GM21825 (cell line): Measurements from ENCODE around the gene LSM10.
A peak's percentile ranks its signal among the peaks of the same experiment; 100 is the strongest.

ENCODE experiments used
- ATAC-seq: cut with Tn5 transposase; IDR thresholded peaks from one replicate; pipeline ENCODE4 v1.9.1; 2021; ENCODE audit warnings: mild to moderate bottlenecking, moderate library complexity; ENCODE audit not compliant: unreplicated experiment

Gene LSM10

DNA sequence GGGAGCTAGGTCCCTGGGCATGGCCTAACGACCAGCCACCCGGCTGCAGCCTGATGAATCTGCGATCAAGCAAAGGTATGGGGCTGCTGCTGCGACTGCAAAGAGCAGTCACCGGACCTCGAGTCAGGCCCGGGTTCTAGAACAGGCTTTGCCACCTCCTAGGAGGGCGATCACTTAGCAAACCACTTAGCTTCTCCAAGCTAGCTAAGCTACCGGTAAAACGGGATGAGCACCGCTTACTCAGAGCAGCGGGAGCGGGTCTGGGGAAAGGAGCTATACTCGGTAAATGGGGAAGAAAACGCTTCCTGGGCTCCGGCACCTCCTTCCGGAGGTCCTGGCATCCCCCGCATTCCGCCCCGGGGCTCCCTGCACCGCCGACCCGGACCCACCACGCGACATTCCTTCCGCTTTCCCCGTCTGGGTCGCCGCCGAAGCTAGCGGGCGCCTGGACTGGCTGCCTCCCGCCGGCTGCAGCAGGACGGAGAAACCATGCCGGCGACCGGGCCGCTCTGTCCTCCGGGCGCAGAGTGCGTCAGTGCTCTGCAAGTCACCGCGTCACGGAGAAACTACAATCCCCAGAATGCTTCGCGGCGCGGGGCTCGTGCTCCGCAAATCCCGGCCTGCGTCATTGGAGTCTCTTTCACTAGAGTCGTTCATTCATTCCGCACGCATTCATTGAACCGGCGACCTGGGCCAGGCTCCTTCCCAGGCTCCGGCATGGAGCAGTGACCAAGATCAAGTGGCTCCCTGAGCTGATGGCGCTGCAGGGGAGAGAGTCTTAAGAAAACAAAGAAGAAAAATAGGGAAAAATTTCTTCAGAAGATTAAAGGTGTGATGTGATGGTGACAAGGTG, at the start of gene LSM10:
TSS of gene LSM10 (minus strand) at position 531 of the 853 bp plus-strand sequence. CDS start 3,779 bp downstream, outside the sequence.
- peak; percentile 70 for ATAC-seq

DNA sequence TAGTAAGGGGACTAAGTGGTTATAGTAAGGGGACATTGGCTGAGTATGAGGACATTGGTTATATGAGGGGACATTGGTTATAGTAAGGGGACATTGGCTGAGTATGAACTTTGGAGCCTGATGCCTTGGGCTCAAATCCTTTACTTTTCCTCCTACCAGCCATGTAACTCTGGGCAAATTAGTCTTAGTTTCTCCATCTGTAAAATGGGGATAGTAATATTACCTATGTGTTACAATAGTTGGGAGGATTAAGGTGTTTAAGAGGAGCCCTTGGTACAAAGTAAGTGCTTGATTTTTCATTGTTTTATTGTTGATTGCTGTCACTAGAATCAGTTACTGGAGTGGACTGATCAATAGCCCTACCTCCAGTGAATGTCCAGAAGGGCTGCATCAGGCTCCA, 49.7 kb upstream of the LSM10 start:
- no peak for ATAC-seq

DNA sequence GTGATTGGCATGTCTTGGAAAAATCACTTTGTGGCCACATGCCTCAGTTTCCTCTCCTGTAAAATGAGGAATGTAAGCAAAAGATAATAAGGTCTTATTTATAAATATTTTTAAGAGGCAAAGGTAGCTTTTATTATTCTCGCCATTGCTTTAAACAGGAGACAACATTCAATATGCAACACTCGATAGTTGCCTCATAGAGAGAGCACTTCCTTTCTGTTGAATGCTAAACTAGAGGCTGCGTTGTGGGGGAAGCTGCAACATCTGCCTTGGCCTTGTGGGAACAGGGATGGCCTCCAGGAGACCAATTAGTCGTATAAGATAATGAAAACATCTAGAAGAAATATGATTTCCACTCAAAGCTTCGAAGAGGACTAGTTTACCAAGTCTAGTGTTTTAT, 49.0 kb upstream of the LSM10 start:
- no peak for ATAC-seq

DNA sequence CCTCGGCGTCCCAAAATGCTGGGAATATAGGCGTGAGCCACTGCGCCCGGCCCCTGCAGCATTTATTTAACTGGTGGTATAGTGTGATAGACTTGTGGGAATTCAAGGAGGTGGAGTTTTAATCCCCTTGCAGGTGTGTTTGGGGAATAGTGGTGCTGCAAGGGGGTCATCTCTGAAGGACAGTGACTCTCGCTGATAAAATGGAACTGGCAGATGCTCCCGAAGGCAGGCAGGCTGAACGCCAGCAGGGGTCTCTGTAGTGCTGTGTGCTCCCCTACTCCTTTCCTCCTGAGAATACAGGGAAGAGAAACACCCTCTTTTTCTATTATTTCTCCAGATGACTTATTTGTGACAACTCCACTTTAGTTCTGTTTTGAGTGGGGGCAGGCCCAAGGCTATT, 48.6 kb upstream of the LSM10 start:
- no peak for ATAC-seq

DNA sequence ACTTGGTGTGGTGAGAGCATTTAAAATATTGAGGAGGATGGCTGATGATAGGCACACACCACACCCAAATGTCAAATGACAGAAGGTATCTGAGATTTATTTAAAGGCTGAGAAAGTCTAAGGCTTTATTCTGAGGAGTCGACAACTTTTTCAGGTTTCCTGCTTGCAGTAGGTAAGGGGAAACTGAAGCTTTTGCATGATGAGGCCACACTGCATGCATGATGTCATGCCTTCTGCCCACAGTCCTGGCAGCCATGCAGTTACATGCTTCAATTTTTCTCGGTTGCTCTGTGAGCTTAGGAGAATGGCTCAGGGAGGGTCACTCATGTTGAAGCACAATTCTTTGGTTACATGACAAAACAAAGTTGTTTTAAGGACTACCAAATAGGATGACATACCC, 45.6 kb upstream of the LSM10 start:
- ATAC-seq, result no peak

DNA sequence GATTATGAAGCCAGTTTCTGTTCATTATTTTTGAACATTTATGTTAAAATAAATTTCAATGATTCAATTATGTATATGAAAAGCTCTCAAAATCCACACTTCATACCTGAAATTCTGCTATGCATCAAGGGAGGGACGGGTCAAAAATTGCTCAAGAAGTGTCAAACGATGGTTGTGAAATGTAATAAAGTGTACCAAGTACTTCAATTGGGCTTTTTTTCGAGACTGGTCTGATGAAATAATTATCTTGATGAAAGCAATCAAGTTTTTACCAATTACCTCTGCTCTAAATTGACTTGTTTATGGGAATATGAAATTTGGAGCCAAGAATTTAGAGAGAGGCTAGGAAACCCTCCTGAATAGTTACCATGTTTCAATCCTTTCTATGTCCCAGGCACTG, 44.6 kb upstream of the LSM10 start:
- ATAC-seq, result no peak

DNA sequence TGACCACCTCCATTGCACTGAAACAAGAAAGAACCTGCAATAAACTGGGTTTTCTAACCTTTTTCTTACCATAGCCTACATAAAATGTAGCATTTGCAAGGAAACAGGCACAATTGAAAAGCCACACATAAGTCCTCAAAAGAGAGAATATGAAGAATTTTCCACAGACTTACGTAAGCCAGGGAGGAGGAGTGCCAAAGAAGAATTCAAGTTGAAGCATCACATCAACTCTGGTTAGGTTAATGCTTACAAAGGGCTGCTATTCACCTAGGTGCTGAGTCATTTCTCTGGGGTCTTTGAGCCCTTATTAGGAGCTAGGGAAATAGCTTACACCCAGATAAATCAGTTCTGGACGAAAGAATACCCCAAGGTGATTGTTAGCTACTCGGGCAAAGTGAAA, 42.9 kb upstream of the LSM10 start:
- ATAC-seq, result no peak

DNA sequence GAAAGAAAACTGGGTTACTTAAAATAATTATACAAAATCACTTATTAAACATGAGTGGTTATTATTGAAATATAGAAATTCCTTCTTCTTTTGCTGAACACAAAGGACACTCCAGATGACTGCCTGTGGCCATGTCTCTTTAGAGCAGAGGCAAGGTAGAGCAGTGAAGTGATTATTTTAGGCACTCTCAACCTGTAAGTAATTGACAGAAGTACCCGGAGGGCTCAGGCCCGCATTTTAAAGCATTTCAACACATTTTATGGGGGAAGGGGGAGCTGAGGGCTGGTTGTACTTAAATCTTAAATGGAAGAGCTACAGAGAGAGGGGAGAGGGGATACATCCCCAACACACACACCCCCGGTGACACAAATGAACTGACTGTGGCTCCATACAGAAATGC, 42.3 kb upstream of the LSM10 start:
- ATAC-seq, result no peak

DNA sequence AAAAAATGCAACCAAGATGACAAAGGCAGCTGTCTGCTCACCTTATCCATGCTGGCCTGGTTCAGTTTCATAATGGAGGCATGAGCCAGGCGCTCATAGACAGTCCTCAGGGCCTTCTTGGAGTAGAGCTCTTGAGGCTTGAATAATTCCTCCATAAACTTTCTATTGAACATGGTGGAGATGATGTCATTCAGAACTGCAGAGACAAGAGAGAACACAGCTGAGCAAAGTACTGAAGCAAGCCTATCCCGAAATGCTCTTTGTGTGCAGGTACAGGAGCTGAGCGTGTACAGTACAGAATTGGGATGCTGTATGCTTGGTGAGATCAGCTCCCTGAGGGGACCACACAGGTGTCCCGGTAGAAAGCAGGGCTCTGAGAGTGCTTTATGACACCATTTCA, 41.0 kb upstream of the LSM10 start:
- no peak for ATAC-seq

DNA sequence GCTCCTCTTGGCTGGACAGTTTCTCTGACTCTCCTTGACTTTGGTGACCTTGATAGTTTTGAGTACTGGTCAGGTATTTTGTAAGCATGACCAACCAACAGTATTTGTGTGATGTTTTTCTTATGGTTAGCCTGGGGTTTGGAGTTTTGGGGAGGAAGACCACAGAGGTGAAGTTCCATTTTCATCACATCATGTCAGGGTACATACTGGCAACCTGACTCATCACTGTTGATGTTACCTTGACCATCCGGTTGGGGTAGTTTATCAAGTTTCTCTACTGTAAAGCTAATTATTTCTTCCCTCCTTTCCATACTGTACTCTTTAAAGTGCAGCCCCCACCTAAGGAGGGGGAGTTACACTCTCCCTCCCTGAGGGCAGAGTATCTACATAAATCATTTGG, 39.1 kb upstream of the LSM10 start:
- no peak for ATAC-seq

DNA sequence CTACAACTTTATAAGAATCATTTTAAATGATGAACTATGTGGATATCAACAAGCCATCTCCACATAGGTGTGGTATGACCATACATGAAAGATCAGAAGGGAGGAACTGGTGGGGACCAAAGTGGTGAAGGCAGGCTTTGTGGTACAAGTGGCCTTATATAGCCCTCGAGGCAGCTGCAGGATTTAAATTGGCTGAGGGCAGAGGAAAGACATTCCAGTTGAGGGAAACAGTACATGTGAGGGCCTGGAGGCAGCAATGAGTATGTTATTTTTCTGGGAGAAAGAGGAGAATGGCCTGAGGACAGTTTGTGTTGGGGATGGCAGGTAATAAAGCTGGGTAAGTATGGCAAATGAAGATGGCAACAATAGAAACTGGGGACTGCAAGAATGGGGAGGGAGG, 35.4 kb upstream of the LSM10 start:
- ATAC-seq, result no peak

DNA sequence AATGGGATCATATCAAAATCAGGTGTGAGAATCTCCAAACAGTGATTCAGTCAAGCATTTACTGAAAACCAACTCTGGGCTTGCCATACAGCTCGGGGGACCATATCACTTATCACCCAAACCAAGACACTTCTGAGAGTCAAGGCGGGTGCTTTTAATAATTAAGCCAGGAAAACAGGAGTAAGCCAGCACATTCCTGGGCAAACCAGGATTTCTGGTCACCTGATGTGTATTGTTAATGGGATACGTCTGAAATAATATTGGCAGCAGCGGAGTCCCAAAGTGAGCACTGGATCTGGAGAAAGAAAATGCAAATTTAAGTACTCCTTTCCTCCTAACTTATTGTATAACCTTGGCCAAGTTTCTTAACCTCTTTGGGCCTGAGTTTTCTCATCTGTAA, 34.9 kb upstream of the LSM10 start:
- no peak for ATAC-seq

DNA sequence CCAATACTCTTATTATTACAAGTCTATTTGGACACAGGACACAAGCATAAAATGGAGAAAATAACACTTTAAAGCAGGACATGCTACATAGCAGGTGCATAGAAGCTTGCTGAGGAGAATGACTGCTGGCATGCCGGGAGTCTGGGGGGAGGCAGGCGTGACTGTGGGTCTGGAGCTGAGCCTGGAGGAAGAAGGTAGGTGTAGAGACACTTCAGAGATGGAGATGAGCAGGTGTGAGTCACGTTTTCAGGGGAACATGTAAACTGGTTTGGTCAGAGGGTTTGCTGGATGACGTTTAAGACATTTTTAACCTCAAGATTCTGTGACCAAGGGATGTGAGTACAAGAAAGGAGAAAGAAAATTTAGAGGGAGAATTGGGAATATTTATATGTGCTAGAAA, 28.1 kb upstream of the LSM10 start:
- ATAC-seq, result no peak

DNA sequence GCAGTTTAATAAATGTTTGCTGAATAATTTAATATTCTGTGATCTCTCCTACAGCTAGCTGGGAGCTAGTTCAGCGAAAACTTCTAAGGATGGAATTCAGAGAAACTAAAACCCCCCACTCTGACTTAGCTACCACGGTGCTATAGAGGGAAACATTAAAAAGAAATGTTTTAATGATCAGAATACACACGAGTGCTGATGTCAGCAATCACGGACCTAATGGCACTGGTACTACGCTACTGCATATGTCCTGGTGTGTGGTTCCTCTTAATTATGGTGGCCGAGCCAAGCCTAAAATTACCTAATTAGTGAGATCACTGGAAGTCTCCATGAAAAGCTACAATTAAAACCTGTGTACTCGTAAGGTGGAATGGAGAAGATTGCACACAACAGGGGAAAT, 23.9 kb upstream of the LSM10 start:
- no peak for ATAC-seq

DNA sequence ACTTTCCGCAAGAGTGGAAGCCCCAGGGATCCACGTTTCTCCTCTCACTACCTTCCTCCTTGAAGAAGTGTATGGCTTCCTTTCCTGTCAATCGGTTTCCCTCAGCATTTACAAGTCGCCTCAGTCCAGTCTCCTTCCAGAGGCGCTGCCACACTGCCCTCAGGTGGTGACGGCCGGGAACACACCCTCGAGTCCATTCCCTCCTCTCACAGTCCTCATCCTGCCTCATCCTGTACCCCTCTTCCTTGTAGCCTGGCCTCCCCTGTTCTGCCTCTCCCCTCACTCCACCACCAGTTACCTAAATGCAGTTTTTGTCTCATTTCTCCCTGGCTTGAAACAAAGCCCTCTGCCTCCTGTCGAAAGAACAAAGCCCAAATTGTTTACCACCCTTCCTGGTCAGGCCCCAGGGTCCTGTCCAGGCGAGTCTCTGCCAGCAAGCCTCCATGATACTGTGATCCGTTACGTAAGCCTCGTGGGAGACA, 23.2 kb upstream of the LSM10 start:
- ATAC-seq, result peak; percentile 70

DNA sequence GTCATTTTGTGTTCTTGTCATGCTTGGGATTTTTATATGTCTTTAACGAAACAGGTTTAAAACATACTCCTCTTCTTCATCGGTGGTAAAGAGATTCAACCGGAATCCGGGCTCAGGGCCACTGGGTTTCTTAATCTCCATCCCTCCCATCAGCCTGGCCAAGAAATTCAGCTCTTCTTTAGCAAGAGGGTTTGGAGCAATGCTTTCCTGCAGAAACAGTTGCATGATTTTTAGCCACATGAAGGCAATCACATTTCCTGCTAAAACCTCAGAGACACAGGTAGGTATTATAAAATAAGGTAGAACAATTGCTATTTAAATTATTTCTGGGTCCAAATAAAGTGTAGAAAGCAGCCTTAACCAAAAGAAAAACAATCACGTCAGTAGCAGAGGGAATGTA, 22.7 kb upstream of the LSM10 start:
- ATAC-seq, result no peak

DNA sequence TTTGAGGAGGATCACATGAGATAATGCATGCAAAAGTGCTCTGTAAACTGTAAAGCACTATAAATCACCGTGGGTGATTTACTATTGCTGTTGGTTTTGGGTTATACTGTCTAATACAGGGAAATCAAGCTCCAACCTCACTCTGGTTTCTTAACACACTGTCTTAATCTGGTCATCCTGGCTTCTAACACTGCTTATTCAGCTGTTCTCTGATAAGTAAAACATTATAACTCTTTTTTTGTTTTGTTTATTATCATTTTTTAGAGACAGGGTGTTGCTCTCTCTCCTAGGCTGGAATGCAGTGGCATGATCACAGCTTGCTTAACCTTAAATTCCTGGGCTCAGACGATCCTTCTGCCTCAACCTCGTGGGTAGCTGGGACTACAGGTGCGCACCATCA, 21.9 kb upstream of the LSM10 start:
- no peak for ATAC-seq

DNA sequence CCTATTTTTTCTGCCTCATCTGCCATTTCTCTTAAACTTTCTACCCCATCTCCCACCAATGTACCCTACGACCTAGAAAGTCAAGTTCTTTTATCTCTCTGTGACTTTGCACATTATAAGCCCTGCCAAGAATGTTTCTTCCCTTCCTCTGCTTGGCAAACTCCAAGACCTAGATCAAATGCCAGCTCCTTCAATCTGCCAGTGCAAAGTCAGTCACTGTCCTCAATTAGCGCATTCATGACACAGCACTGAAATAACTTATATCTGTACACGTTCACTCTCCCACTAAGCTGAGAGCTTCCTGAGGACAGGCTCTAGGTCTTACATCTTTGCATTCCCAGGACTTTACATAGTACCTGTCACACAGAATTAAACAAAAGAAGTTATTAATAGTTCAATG, 21.4 kb upstream of the LSM10 start:
- no peak for ATAC-seq

DNA sequence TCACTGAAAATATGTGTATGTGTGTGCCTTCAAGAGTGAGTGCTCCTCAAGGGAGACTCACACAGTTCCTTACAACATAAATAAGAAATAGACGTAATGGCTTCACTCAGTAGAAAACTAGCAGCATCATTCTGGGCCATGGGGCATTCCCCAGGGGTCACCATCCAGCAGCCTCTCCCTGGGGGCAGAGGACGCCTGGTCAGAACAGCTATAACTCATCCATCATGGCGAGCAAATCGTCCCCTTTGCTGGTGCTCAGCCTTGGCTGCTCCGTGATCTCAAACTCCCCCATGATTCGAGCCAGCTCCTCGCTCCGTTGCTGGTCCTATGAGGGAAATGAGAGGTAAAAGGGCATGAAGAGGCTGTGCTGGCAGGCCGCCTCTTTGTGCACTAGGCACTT, 20.2 kb upstream of the LSM10 start:
- no peak for ATAC-seq

DNA sequence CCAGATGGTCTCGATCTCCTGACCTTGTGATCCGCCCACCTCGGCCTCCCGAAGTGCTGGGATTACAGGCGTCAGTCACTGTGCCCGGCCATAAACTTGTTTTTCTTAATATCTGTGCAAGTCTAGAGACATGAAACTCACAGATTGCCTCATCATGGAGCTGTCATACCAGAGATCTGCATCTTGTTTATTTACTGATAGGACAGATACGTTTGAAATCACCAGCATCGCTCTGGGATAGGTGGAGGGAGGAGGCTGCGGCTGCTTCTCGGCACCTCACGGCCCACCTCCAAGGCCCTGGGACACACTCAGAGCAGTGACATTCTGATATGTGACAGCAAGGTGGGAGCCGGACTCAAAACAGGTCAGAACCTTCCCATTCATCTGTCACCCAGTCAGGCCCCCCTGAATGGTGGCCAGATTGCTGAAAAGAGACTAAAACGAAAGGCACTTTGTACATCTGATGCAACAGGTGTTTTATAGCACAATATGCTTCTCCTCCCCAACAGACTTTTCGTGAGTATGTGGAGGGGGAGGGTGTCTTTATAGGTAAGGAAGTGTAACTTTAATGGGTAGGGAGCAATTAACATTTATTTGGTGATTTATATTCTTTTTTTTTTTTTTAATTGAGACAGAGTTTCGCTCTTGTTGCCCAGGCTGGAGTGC, 18.1 kb upstream of the LSM10 start:
- ATAC-seq, result no peak

DNA sequence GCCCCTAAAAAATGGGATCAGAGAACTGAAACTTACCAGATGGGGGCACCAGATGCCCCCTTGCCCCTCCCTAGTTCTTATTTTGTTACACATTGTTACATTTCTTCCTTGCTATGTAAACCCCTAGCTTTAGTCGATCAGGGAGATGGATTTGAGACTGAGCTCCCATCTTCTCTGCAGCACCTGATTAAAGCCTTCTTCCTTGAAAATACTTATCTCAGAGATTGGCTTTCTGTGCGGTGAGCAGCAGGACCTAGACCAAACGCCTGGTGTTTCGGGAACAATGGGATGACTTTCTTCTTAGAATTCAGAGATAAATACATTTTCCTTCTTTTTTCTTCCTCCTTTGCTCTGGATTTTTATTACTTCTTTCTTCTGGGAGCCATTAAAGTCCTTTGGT, 16.7 kb upstream of the LSM10 start:
- no peak for ATAC-seq
